ENCODE data around the gene CCNO.

CCNO gene

GRCh38 chr5:55220433-55221185 lies 12.8 kb downstream of the CCNO start:
- H3K36me3 ChIP-seq (ENCODE audit: control insufficient read depth, low read depth, low read length): no peaks in the 10 kb centered on the region
- no peaks in the 10 kb centered on the region for H3K9me3 ChIP-seq (ENCODE audit: control insufficient read depth, low read depth, low read length)
- H3K9ac ChIP-seq (ENCODE audit: low read length): no peak overlapping the region
- peaks cover 79% of the 10 kb centered on the region for H3K27me3 ChIP-seq (ENCODE audit: control insufficient read depth, insufficient read depth, low read length)
- peaks cover 19% of the 10 kb centered on the region for H3K4me1 ChIP-seq (ENCODE audit: control insufficient read depth, low read depth, low read length)
- no peak overlapping the region for H3K27ac ChIP-seq (ENCODE audit: low read length)
- H3K4me3 ChIP-seq (ENCODE audit: low read length): peak overlapping the region; percentile 44

- Histone ChIP-seq H3K36me3 (ENCODE audit: control insufficient read depth, low read depth, low read length) (no peaks in the 10 kb centered on the region), H3K27me3 (ENCODE audit: control insufficient read depth, insufficient read depth, low read length) (peaks cover 70% of the 10 kb centered on the region), H3K9ac (ENCODE audit: low read length) (no peak overlapping the region), H3K27ac (ENCODE audit: low read length) (no peak overlapping the region), H3K9me3 (ENCODE audit: control insufficient read depth, low read depth, low read length) (no peaks in the 10 kb centered on the region), H3K4me1 (ENCODE audit: control insufficient read depth, low read depth, low read length) (peaks cover 19% of the 10 kb centered on the region), H3K4me3 (ENCODE audit: low read length) (peak overlapping the region; percentile 44)
These were observed 13.6 kb downstream of the CCNO start for GRCh38 chr5:55219770-55220169.

- Histone ChIP-seq H3K9me3 (ENCODE audit: control insufficient read depth, low read depth, low read length) (no peaks in the 10 kb centered on the region), H3K9ac (ENCODE audit: low read length) (no peak overlapping the region), H3K27ac (ENCODE audit: low read length) (no peak overlapping the region), H3K27me3 (ENCODE audit: control insufficient read depth, insufficient read depth, low read length) (peaks cover 62% of the 10 kb centered on the region), H3K4me1 (ENCODE audit: control insufficient read depth, low read depth, low read length) (peaks cover 19% of the 10 kb centered on the region), H3K4me3 (ENCODE audit: low read length) (peak overlapping the region; percentile 19), H3K36me3 (ENCODE audit: control insufficient read depth, low read depth, low read length) (no peaks in the 10 kb centered on the region)
These were observed 14.4 kb downstream of the CCNO start for GRCh38 chr5:55218967-55219366.

GRCh38 chr5:55211184-55211874 lies 22.1 kb downstream of the CCNO start:
- Histone ChIP-seq H3K27ac (ENCODE audit: low read length) (no peak overlapping the region), H3K4me3 (ENCODE audit: low read length) (no peak overlapping the region), H3K27me3 (ENCODE audit: control insufficient read depth, insufficient read depth, low read length) (no peaks in the 10 kb centered on the region), H3K4me1 (ENCODE audit: control insufficient read depth, low read depth, low read length) (no peaks in the 10 kb centered on the region), H3K36me3 (ENCODE audit: control insufficient read depth, low read depth, low read length) (no peaks in the 10 kb centered on the region), H3K9me3 (ENCODE audit: control insufficient read depth, low read depth, low read length) (no peaks in the 10 kb centered on the region), H3K9ac (ENCODE audit: low read length) (no peak overlapping the region)

GRCh38 chr5:55205001-55205400 lies 28.4 kb downstream of the CCNO start:
- no peaks in the 10 kb centered on the region for H3K9me3 ChIP-seq (ENCODE audit: control insufficient read depth, low read depth, low read length)
- H3K4me1 ChIP-seq (ENCODE audit: control insufficient read depth, low read depth, low read length): no peaks in the 10 kb centered on the region
- H3K36me3 ChIP-seq (ENCODE audit: control insufficient read depth, low read depth, low read length): no peaks in the 10 kb centered on the region
- no peak overlapping the region for H3K9ac ChIP-seq (ENCODE audit: low read length)
- no peak overlapping the region for H3K27ac ChIP-seq (ENCODE audit: low read length)
- H3K4me3 ChIP-seq (ENCODE audit: low read length): no peak overlapping the region
- no peaks in the 10 kb centered on the region for H3K27me3 ChIP-seq (ENCODE audit: control insufficient read depth, insufficient read depth, low read length)

- Histone ChIP-seq H3K4me3 (ENCODE audit: low read length) (no peak overlapping the region), H3K36me3 (ENCODE audit: control insufficient read depth, low read depth, low read length) (no peaks in the 10 kb centered on the region), H3K4me1 (ENCODE audit: control insufficient read depth, low read depth, low read length) (no peaks in the 10 kb centered on the region), H3K9ac (ENCODE audit: low read length) (no peak overlapping the region), H3K27ac (ENCODE audit: low read length) (no peak overlapping the region), H3K9me3 (ENCODE audit: control insufficient read depth, low read depth, low read length) (no peaks in the 10 kb centered on the region), H3K27me3 (ENCODE audit: control insufficient read depth, insufficient read depth, low read length) (peaks cover 5% of the 10 kb centered on the region)
These were observed 42.2 kb downstream of the CCNO start for GRCh38 chr5:55191165-55191564.

GRCh38 chr5:55188656-55189540 lies 44.5 kb downstream of the CCNO start:
- Histone ChIP-seq H3K9ac (ENCODE audit: low read length) (no peak overlapping the region), H3K27me3 (ENCODE audit: control insufficient read depth, insufficient read depth, low read length) (peaks cover 16% of the 10 kb centered on the region), H3K4me3 (ENCODE audit: low read length) (no peak overlapping the region), H3K4me1 (ENCODE audit: control insufficient read depth, low read depth, low read length) (no peaks in the 10 kb centered on the region), H3K36me3 (ENCODE audit: control insufficient read depth, low read depth, low read length) (no peaks in the 10 kb centered on the region), H3K27ac (ENCODE audit: low read length) (no peak overlapping the region), H3K9me3 (ENCODE audit: control insufficient read depth, low read depth, low read length) (no peaks in the 10 kb centered on the region)

GRCh38 chr5:55187370-55187769 lies 46.0 kb downstream of the CCNO start:
- H3K36me3 ChIP-seq (ENCODE audit: control insufficient read depth, low read depth, low read length): no peaks in the 10 kb centered on the region
- no peaks in the 10 kb centered on the region for H3K4me1 ChIP-seq (ENCODE audit: control insufficient read depth, low read depth, low read length)
- no peak overlapping the region for H3K4me3 ChIP-seq (ENCODE audit: low read length)
- peaks cover 16% of the 10 kb centered on the region for H3K27me3 ChIP-seq (ENCODE audit: control insufficient read depth, insufficient read depth, low read length)
- H3K9ac ChIP-seq (ENCODE audit: low read length): no peak overlapping the region
- H3K27ac ChIP-seq (ENCODE audit: low read length): no peak overlapping the region
- no peaks in the 10 kb centered on the region for H3K9me3 ChIP-seq (ENCODE audit: control insufficient read depth, low read depth, low read length)

Data from iPS-18a (cell line).